ENCODE results near the gene EFCAB13.

- TF ChIP-seq EZH2phosphoT487 (IDR thresholded peaks at IDR 0.05; ENCODE audit: low read length) (no peak), CTCF (IDR thresholded peaks at IDR 0.05; ENCODE audit: low read length) (no peak)
These were observed 36.1 kb upstream of the EFCAB13 start for GRCh38 chr17:47287639-47288038.

All from MM.1S (cell line).